ENCODE measurements around the gene MRPL47.

The MRPL47 gene

DNA sequence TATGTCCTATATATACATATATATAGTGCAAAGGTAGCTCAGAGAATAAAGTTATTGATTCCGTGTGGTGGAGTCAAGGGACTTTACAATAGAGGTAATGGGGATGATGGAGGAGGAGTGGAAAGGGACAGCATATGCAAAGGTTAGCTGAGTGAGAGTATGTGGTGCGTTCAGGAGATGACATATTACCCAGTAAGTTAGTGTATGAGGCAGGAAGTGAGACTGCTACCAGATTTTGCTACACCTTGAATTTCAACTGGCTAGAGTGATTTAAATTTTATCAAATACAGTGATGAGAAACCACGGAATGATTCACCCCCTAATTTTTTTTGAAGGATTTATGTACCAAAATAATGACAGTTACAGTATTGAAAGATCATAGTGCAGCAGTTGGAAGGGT, 38.9 kb downstream of the MRPL47 start:
- H3K36me3 ChIP-seq (ENCODE audit: control insufficient read depth, insufficient read depth, low read length), result peaks cover 2% of the 10 kb centered on the region
- no peaks in the 10 kb centered on the region for H3K27me3 ChIP-seq (ENCODE audit: control insufficient read depth, insufficient read depth, low read length)
- no peak overlapping the region for H3K9ac ChIP-seq (ENCODE audit: low read depth, low read length)
- no peaks in the 10 kb centered on the region for H3K4me1 ChIP-seq (ENCODE audit: control insufficient read depth, insufficient read depth, low read length)
- H3K4me3 ChIP-seq (ENCODE audit: low read depth, low read length), result no peak overlapping the region
- H3K9me3 ChIP-seq (ENCODE audit: control insufficient read depth, insufficient read depth, low read length), result no peaks in the 10 kb centered on the region

DNA sequence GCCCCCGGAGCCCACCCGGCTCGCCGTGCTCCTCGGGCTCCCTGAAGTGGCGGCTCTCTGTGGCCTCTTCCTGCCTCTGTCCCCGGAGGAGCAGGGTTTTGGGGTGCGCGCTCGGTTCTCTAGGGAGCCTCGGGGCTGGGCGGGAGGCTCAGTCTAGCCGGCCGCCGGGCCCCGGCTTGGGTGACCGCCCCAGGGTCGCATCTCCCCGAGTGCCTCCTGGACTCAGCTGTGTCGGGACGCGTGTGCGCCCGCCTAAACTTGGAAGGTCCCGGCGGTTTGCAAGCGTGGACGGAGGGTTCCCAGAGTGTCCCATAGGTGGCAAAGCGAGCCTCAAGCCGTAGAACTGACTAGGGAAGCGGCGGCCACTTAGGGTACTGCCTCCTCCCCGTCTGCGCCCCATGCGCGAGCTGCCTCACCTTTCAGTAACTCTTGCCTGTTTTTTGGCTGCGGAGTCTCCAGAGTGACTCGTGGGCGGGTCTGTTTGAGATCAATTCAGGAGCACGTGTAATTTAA, 41.1 kb downstream of the MRPL47 start:
- Histone ChIP-seq H3K27me3 (ENCODE audit: control insufficient read depth, insufficient read depth, low read length) (no peaks in the 10 kb centered on the region), H3K36me3 (ENCODE audit: control insufficient read depth, insufficient read depth, low read length) (peaks cover 2% of the 10 kb centered on the region), H3K4me3 (ENCODE audit: low read depth, low read length) (peak overlapping the region; percentile 92), H3K4me1 (ENCODE audit: control insufficient read depth, insufficient read depth, low read length) (no peaks in the 10 kb centered on the region), H3K9me3 (ENCODE audit: control insufficient read depth, insufficient read depth, low read length) (no peaks in the 10 kb centered on the region), H3K9ac (ENCODE audit: low read depth, low read length) (peak overlapping the region; percentile 88)

DNA sequence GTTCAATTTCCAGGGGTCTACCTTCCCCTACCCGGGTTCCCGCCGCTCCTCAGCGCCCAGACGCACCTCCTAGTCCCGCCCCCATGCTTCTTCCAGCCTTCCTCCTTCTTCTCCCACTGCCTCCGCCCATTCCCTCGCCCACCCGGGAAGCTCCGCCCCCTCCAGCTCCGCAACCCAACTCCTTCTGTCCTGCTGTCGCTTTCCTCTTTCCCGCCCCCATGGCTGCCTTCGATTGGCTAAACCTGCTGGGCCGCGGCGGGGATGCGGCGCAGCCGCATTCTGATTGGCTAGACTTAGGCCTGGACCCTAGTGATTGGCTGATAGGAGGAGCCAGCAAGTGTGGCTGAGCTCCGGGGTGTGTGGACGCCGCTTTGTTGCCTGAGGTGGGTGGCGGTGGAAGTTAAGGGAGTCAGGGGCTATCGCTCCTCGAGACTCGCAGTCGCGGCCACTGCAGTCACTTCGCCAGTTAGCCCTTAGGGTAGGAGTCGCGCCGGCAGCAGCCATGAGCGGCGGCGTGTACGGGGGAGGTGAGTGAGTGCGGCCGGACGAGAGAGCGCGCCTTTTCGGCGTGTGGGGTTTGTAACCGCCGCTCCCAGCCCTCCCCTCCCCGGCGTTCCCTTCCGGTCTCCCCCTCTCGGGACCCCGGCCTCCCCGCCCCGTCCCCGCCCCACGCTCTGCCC, 41.7 kb downstream of the MRPL47 start, which contains the start of gene ACTL6A:
Gene ACTL6A (plus strand): TSS at position 336 of the 680 bp plus-strand sequence. CDS start 167 bp downstream, at position 503.
- Histone ChIP-seq H3K36me3 (ENCODE audit: control insufficient read depth, insufficient read depth, low read length) (peaks cover 2% of the 10 kb centered on the region), H3K27me3 (ENCODE audit: control insufficient read depth, insufficient read depth, low read length) (no peaks in the 10 kb centered on the region), H3K9ac (ENCODE audit: low read depth, low read length) (peak within 1 kb of the TSS; percentile 88), H3K9me3 (ENCODE audit: control insufficient read depth, insufficient read depth, low read length) (no peaks in the 10 kb centered on the region), H3K4me3 (ENCODE audit: low read depth, low read length) (peak within 1 kb of the TSS; percentile 92), H3K4me1 (ENCODE audit: control insufficient read depth, insufficient read depth, low read length) (no peaks in the 10 kb centered on the region)

- no peaks in the 10 kb centered on the region for H3K4me1 ChIP-seq (ENCODE audit: control insufficient read depth, insufficient read depth, low read length)
Measured at GRCh38 chr3:179560791-179561190, 43.6 kb downstream of the MRPL47 start.

DNA sequence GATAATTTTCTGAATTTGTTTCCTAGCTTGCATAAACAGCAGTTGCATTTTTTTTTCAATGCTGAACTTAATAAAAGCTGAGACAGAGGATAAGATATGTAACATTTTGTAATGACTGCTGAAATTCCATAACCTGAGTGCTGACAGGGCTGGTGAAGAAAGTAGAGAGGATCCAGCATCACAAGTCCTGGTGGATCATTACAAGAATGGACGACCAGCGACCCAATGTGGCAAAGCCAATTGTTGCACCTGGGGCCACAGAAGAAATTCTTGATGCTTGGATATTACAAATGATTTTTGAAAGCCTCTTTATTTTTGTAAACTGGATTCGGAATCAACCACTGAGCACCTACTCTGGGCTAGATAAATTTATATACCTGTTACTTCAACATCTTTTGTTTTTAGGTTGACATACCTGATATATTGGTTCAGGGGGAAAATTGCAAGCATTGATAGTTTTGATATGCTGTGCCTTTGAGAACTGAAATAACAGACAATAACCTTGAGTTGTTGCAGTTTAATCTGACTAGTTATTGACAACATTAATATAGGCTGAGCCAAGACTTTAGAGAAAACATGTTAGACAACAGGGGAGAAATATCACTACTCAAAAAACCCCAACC, 45.6 kb downstream of the MRPL47 start:
- no peak overlapping the region for H3K4me3 ChIP-seq (ENCODE audit: low read depth, low read length)
- H3K27me3 ChIP-seq (ENCODE audit: control insufficient read depth, insufficient read depth, low read length), result no peaks in the 10 kb centered on the region
- no peaks in the 10 kb centered on the region for H3K4me1 ChIP-seq (ENCODE audit: control insufficient read depth, insufficient read depth, low read length)
- H3K9me3 ChIP-seq (ENCODE audit: control insufficient read depth, insufficient read depth, low read length), result no peaks in the 10 kb centered on the region
- no peak overlapping the region for H3K9ac ChIP-seq (ENCODE audit: low read depth, low read length)
- peaks cover 2% of the 10 kb centered on the region for H3K36me3 ChIP-seq (ENCODE audit: control insufficient read depth, insufficient read depth, low read length)

More at GRCh38 chr3:179560791-179561190, 43.6 kb downstream of the MRPL47 start:
- Histone ChIP-seq H3K4me3 (ENCODE audit: low read depth, low read length) (no peak overlapping the region), H3K9ac (ENCODE audit: low read depth, low read length) (no peak overlapping the region), H3K36me3 (ENCODE audit: control insufficient read depth, insufficient read depth, low read length) (peaks cover 2% of the 10 kb centered on the region), H3K27me3 (ENCODE audit: control insufficient read depth, insufficient read depth, low read length) (no peaks in the 10 kb centered on the region), H3K9me3 (ENCODE audit: control insufficient read depth, insufficient read depth, low read length) (no peaks in the 10 kb centered on the region)

DNA sequence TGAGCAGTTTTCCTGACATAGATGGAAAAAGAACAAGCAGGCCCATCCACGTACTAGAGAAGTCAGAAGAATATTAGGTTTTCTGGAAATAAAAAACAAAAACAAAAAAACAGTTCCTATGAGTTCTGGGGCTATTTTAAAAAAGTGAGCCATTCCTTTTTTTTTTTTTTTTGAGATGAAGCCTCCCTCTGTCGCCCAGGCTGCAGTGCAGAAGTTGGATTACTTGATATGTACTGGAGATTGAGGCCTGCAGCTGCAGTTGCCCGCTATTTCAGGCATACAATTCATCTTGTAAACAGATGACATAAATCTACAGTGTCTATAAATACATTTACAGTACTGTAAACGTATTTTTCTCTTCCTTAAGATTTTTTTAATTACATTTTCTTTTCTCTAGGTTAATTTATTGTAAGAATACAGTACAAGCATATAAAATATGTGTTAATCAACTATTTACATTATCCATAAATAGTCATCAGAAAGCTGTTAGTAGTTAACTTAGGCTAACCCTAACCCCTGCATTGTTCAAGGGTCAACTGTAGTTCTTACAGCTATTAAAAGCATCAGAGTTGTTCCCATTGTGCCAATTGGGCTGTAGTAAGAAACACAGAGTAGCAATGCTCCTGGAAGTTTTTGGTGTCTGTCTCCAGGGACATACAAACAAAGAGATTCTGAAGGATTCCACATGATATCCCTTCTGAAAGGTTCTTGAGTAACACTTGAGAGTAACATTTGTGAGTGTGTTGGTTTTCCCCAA, 52.9 kb downstream of the MRPL47 start:
- Histone ChIP-seq H3K27me3 (ENCODE audit: control insufficient read depth, insufficient read depth, low read length) (no peaks in the 10 kb centered on the region), H3K4me3 (ENCODE audit: low read depth, low read length) (no peak overlapping the region), H3K36me3 (ENCODE audit: control insufficient read depth, insufficient read depth, low read length) (no peaks in the 10 kb centered on the region), H3K9me3 (ENCODE audit: control insufficient read depth, insufficient read depth, low read length) (no peaks in the 10 kb centered on the region), H3K9ac (ENCODE audit: low read depth, low read length) (no peak overlapping the region), H3K4me1 (ENCODE audit: control insufficient read depth, insufficient read depth, low read length) (peaks cover 5% of the 10 kb centered on the region)

GRCh38 chr3:179546814-179547241, 57.6 kb downstream of the MRPL47 start:
- H3K9ac ChIP-seq (ENCODE audit: low read depth, low read length), result no peak overlapping the region
- H3K4me1 ChIP-seq (ENCODE audit: control insufficient read depth, insufficient read depth, low read length), result peaks cover 5% of the 10 kb centered on the region
- no peaks in the 10 kb centered on the region for H3K36me3 ChIP-seq (ENCODE audit: control insufficient read depth, insufficient read depth, low read length)
- no peaks in the 10 kb centered on the region for H3K27me3 ChIP-seq (ENCODE audit: control insufficient read depth, insufficient read depth, low read length)
- no peak overlapping the region for H3K4me3 ChIP-seq (ENCODE audit: low read depth, low read length)
- H3K9me3 ChIP-seq (ENCODE audit: control insufficient read depth, insufficient read depth, low read length), result no peaks in the 10 kb centered on the region

DNA sequence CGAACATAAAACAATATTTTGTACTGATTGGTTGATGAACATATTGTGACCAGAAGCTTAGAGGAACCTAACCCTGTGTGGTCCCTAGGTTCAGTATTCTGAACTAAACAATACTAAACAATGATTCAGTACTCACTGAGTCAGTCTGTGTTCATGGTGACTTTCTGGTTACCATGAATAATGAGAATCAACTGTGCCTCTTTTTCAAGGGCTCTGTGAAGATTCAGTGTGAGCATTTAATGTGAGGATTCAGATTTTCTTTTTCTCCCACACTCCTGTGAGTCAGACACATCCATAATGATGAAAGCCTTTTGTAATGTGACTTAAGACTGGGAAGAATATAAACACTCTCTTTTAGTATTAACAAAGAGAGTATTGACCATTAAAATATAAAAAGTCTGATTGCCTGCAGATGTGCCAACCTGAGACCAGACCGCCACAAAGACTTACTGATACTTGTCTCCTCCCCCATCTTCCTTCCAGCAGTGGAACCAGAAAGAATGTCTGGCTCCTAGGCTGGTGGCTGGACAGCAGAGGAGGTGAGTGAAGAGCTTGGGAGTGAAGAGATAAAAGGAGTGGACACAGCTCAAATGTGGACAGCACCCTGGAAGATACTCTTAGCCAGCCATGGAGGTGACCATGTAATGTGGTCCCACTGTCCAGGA, 59.3 kb downstream of the MRPL47 start:
- H3K4me3 ChIP-seq (ENCODE audit: low read depth, low read length), result no peak overlapping the region
- no peaks in the 10 kb centered on the region for H3K36me3 ChIP-seq (ENCODE audit: control insufficient read depth, insufficient read depth, low read length)
- H3K4me1 ChIP-seq (ENCODE audit: control insufficient read depth, insufficient read depth, low read length), result peaks cover 5% of the 10 kb centered on the region
- H3K27me3 ChIP-seq (ENCODE audit: control insufficient read depth, insufficient read depth, low read length), result no peaks in the 10 kb centered on the region
- no peaks in the 10 kb centered on the region for H3K9me3 ChIP-seq (ENCODE audit: control insufficient read depth, insufficient read depth, low read length)
- no peak overlapping the region for H3K9ac ChIP-seq (ENCODE audit: low read depth, low read length)

DNA sequence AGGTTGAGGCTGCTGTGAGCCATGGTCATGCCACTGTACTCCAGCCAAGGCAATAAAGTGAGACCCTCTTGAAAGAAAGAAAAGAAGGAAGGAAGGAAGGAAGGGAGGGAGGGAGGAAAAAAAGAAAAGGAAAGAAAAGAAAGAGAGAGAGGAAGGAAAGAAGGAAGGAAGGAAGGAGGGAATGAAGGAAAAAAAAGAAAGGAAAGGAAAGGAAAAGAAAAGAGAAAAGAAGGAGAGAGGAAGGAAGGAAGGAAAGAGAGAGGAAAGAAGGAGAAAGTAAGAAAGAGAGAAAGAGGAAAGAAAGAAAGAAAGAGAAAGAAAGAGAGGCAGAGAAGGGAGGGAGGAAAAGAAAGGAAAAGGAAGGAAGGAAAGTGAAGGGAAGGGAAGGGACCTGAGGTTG, 62.1 kb downstream of the MRPL47 start:
- H3K4me1 ChIP-seq (ENCODE audit: control insufficient read depth, insufficient read depth, low read length), result peaks cover 5% of the 10 kb centered on the region
- H3K27me3 ChIP-seq (ENCODE audit: control insufficient read depth, insufficient read depth, low read length), result no peaks in the 10 kb centered on the region
- H3K36me3 ChIP-seq (ENCODE audit: control insufficient read depth, insufficient read depth, low read length), result no peaks in the 10 kb centered on the region
- no peak overlapping the region for H3K4me3 ChIP-seq (ENCODE audit: low read depth, low read length)
- H3K9me3 ChIP-seq (ENCODE audit: control insufficient read depth, insufficient read depth, low read length), result no peaks in the 10 kb centered on the region
- no peak overlapping the region for H3K9ac ChIP-seq (ENCODE audit: low read depth, low read length)

DNA sequence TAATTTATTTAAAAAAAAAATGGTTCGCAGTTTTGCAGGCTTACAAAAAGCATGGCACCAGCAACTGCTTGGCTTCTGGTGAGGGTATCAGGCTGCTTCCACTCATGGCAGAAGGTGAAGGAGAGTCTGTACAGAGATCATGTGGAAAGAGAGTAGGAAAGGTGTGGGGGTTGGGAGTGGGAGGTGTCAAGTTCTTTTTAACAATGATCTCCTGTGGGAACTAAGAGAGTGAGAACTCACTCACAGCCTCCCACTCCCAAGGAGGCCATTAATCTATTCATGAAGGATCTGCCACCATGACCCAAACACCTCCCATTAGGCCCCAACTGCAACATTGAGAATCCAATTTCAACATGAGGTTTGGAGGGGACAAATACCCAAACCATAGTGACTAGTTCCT, 62.8 kb downstream of the MRPL47 start:
- H3K9me3 ChIP-seq (ENCODE audit: control insufficient read depth, insufficient read depth, low read length), result no peaks in the 10 kb centered on the region
- H3K36me3 ChIP-seq (ENCODE audit: control insufficient read depth, insufficient read depth, low read length), result no peaks in the 10 kb centered on the region
- no peaks in the 10 kb centered on the region for H3K27me3 ChIP-seq (ENCODE audit: control insufficient read depth, insufficient read depth, low read length)
- no peak overlapping the region for H3K9ac ChIP-seq (ENCODE audit: low read depth, low read length)
- no peaks in the 10 kb centered on the region for H3K4me1 ChIP-seq (ENCODE audit: control insufficient read depth, insufficient read depth, low read length)
- no peak overlapping the region for H3K4me3 ChIP-seq (ENCODE audit: low read depth, low read length)

DNA sequence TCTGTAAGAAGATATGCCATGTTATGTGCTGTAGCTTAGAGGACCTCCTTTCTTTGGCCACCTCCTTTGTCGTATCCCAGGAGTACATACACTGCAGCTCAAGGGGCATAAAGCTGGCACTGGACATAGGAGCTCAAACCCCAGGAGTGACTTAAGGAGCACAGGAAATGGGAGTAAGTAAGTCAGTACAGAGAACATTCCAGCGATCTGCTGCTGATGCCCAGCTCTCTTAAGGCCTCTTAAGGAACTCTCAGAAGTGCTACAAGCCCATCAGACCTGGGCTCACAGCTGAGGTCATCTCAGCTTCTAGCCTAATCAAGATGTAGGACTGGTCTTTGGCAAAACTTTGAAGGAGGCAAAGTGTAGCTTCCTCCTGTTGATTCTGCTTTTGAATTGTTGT, 63.3 kb downstream of the MRPL47 start:
- no peaks in the 10 kb centered on the region for H3K36me3 ChIP-seq (ENCODE audit: control insufficient read depth, insufficient read depth, low read length)
- H3K4me1 ChIP-seq (ENCODE audit: control insufficient read depth, insufficient read depth, low read length), result no peaks in the 10 kb centered on the region
- H3K4me3 ChIP-seq (ENCODE audit: low read depth, low read length), result no peak overlapping the region
- H3K27me3 ChIP-seq (ENCODE audit: control insufficient read depth, insufficient read depth, low read length), result no peaks in the 10 kb centered on the region
- H3K9me3 ChIP-seq (ENCODE audit: control insufficient read depth, insufficient read depth, low read length), result no peaks in the 10 kb centered on the region
- no peak overlapping the region for H3K9ac ChIP-seq (ENCODE audit: low read depth, low read length)

All from iPS-15b (cell line).